Fibroblast of mammary gland (primary cell): ENCODE data around the gene ITGA1.
"Not testable (repeated sequence)": the region's sequence is repeated elsewhere in the genome, so short reads cannot be mapped to it uniquely, and the experiment has no call there.

Experiments
- DNase-seq: peaks from one replicate; pipeline ENCODE4 v3.0.0-alpha.2; 2010; ENCODE audit warnings: low read depth
- H3K4me3 ChIP-seq: 2 replicates; pipeline ENCODE4 v1.5.1; 2011; ENCODE audit warnings: low read depth, mild to moderate bottlenecking, low read length, moderate library complexity; ENCODE audit not compliant: control insufficient read depth
- TF ChIP-seq, protein P1 (sequence below): conservative IDR thresholded peaks from 2 replicates; pipeline ENCODE4 v1.5.1; 2011; ENCODE audit warnings: low read depth, low read length, inconsistent platforms; ENCODE audit not compliant: control insufficient read depth, insufficient read depth

Gene ITGA1

DNA sequence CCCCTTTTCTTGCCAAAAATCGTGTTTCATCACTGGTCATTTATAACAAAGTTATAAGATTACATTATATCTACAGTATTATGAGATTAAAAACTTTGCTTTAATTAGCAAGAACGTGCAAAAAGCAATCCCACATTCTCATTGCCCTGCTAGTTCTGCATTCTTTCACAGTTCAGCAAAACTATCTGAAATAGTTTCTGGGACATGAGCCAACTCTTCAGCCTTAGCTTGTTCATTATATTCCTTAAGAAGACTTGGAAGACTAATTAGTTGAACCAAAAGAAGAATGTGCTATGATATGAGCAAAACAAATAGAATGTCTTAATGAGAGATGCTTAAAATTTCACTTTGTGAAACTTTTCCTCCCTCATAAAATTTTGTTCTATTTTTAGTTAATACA lies 76.7 kb downstream of the ITGA1 start:
- TF ChIP-seq, protein P1, sequence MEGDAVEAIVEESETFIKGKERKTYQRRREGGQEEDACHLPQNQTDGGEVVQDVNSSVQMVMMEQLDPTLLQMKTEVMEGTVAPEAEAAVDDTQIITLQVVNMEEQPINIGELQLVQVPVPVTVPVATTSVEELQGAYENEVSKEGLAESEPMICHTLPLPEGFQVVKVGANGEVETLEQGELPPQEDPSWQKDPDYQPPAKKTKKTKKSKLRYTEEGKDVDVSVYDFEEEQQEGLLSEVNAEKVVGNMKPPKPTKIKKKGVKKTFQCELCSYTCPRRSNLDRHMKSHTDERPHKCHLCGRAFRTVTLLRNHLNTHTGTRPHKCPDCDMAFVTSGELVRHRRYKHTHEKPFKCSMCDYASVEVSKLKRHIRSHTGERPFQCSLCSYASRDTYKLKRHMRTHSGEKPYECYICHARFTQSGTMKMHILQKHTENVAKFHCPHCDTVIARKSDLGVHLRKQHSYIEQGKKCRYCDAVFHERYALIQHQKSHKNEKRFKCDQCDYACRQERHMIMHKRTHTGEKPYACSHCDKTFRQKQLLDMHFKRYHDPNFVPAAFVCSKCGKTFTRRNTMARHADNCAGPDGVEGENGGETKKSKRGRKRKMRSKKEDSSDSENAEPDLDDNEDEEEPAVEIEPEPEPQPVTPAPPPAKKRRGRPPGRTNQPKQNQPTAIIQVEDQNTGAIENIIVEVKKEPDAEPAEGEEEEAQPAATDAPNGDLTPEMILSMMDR: no peak
- H3K4me3 ChIP-seq: no peak overlapping the region
- DNase-seq: peak; percentile 26

DNA sequence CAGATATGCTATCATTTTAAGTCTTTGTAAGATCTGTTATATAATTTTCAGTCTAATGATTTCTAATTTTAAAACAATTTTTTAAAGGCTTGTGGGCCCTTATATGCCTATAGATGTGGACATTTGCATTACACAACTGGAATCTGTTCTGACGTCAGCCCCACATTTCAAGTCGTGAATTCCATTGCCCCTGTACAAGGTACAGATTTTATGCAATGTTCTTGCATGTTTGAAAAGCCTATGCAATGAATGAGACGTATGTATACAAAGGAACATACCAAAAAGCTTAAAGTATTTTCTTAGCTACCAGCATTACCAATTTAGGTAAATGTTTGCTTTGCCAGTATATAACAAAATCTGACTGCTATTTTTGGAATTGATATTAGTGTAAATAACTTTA lies 77.2 kb downstream of the ITGA1 start:
- no peak overlapping the region for H3K4me3 ChIP-seq
- TF ChIP-seq, protein P1: no peak
- DNase-seq: no peak

DNA sequence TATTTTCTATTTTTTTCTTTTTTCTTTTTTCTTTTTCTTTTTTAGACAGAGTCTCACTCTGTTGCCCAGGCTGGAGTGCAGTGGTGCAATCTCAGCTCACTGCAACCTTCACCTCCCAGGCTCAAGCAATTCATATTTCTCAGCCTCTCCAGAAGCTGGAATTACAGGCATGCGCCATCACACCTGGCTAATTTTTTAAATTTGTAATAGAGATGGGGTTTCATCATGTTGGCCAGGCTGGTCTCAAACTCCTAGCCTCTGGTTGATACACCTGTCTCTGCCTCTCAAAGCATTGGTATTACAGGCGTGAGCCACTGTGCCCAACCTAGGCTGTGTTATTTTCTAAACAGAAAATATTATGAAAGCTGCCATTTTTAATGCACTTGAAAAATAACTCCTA lies 78.3 kb downstream of the ITGA1 start:
- DNase-seq, H3K4me3 ChIP-seq: not testable (repeated sequence)

DNA sequence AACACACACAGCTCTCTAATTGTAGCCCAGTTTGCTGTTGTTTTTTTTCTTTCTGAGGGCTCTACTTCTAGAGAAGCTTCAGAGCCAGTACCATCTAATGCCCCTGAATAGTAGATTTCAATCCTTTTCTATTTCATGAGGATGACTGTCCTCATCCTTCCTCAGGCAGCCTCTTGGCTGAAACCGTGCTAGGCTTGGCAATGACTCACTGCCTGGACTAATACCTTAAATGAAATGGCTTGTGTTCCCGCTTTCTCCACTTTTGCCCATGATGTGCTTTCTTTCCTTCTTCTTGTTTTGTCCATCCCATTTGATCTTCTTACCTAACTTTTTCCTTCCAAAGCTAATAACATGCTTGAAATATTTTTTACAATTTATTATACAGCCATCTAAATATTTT lies 80.1 kb downstream of the ITGA1 start:
- DNase-seq: peak; percentile 32
- TF ChIP-seq, protein P1: no peak
- no peak overlapping the region for H3K4me3 ChIP-seq

DNA sequence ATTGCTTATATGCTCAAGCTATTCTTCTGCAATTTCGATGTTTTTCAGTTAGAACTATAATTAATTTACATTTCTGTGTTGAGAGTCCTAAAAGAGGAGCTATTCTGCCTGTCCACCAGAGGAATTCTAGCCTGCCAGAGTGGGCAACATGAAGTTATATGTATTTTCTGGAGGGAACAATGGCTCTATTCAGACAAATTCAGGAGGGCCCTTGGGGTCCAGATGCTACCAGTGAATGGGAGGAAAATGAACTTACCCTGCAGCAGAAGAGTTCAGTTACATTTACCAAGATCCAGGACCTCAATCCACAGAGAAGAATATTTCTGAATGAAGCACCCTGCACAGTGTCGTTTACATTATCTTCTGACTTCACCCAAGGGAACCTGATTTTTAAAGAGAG lies 80.7 kb downstream of the ITGA1 start:
- TF ChIP-seq, protein P1: no peak
- H3K4me3 ChIP-seq: no peak overlapping the region
- DNase-seq: no peak

DNA sequence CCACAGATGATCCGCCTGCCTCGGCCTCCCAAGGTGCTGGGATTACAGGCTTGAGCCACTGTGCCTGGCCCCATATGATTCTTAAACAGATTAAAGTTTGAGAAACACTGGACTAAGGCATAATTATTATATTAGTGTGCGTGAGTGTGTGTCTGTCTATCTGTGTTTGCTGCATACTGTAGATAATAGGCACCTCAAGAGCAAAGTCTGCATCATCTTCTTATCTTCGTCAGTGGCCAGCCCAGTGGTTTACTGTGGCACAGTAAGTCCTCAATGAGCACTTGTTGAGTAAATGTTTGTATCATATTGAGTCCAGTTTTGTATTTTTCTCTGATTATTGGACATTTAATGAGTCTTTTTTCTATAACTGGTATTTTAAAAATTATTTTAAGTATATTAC lies 81.7 kb downstream of the ITGA1 start:
- DNase-seq: no peak
- TF ChIP-seq, protein P1: no peak
- no peak overlapping the region for H3K4me3 ChIP-seq

DNA sequence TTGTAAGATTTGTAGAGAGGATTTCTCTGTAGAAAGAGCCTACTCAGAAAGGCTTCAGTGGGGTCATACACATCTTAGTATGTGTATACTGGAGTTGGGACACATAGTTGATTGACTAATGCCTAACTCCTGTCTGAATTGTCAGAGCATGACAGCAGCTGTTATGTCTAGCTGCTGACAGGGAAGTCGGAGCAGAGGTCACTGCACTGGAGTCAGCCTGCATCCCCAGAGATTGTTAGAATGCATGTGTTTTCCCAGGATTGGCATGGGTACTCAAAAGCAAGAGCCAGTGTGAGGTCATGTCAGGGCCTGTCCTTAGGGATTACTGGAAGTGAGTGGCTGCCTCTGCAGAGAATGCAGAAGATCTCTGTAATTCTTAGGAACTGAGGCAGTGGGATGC lies 82.7 kb downstream of the ITGA1 start:
- no peak overlapping the region for H3K4me3 ChIP-seq
- DNase-seq: peak; percentile 54
- TF ChIP-seq, protein P1: no peak
